NCI-H82 treated with DMSO at 0.1 percent for 48 hours (cell line): ENCODE results near the gene RGPD5.
"Not testable (repeated sequence)": the region's sequence is repeated elsewhere in the genome, so short reads cannot be mapped to it uniquely, and the experiment has no call there.

Source experiments
- DNase-seq: peaks from one replicate; lab custom pipeline; 2025; ENCODE audit not compliant: unreplicated experiment; lab: John Stamatoyannopoulos, UW

RGPD5 gene

DNA sequence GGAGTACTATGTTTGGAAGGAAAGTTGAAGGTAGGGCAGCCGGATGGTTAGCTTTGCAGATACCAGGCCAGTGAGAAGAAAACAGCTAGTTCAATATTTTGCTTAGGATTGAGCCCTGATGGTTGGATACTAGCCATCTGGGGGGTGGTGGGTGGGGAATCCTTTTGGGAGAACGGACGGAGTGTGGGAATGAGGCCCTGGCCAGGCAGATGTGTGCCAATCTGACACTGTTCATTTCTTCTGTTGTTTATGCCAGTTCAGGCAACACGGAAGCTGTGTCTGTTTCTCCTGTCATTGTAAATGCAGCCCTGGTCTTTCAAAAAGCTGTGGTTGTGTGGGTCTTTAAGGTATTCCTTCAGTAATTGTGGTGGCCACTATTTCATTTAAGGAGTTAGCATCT, 96.9 kb downstream of the RGPD5 start:
- not testable (repeated sequence) for DNase-seq

DNA sequence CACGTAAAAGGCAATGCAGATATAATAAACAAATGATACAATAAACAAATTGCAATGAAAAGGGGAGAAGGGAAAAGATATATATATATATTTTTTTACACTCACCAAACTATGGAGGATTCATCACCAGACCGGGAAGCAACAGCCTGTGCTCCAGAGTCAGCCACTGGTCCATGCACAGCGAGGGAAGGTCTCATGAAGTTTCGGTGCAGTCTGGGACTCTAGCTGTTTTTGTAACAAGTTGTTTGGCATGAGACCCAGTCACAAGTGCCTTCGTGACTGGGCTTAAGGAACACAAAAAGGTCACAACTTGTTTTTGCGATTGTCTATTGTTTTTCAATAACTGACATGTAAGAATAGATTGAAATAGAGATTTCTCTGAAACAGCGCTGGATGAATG, 99.6 kb downstream of the RGPD5 start:
- DNase-seq, result not testable (repeated sequence)

GRCh38 chr2:109894141-109894540, 100.0 kb downstream of the RGPD5 start:
- not testable (repeated sequence) for DNase-seq

- DNase-seq, result not testable (repeated sequence)
Measured at GRCh38 chr2:109895090-109895869, 101.2 kb downstream of the RGPD5 start.

GRCh38 chr2:109896212-109896611, 102.1 kb downstream of the RGPD5 start:
- not testable (repeated sequence) for DNase-seq

DNA sequence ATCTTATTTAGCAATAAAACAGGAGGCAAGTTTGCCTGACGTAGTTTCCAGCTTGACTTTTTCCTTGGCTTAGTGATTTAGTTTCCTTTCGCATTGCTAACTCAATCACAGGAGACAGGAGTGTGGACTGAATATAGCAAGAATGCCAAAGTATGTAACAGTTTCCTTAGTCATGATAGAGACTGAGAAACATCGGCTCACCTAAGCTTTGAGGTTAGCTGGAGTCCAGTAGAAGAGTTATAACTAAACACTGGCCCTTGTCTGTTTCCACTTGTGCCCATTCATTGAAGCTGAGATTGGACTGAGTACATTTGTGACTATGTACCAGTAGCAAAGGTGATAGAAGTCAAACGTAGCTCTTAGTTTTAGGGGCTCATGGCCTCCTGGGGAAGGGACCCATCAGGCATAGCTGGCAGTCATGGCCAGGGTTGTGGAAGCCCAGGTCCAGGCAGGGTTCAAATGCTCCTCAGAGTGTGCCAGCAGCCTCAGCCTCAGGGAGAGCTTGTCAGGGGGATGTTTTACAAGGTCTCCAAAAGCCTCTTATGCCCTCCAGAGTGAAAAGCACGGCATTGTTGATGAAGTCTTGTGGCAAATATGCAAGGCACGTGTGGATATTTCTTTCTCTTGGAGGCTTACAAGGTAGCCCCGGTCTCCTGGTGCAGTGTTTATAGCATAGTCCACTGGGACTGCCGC, 103.8 kb downstream of the RGPD5 start:
- DNase-seq, result not testable (repeated sequence)

- not testable (repeated sequence) for DNase-seq
Measured at GRCh38 chr2:109898462-109899336, 104.6 kb downstream of the RGPD5 start, which contains the start of gene LIMS3. Gene LIMS3, plus strand, starts transcription at chr2:109898688. Its CDS starts 41 bp downstream, at chr2:109898729.

DNA sequence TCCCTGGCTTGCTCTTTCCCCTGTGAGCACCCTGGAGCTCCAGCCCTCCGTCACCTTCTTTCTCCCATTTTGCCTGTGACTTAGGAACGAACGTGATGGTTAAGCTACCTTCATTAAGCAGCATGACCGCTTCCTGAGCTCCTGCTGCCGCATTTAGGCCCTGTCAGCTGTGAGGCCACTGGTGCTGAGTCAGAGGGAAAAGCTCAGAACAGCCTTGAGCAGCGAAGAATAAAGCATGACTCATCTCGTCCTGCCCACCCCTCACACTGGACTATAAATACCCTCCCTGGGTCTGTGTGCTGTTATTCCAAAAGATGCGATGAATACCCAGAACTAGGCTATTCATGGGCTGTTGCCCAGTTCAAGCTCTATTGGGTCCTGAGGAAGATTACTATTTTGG, 111.7 kb downstream of the RGPD5 start:
- not testable (repeated sequence) for DNase-seq
